NCI-H510A (cell line): ENCODE data around the gene PRIMA1.

Experiments
- DNase-seq: peaks from one replicate; lab custom pipeline; 2025; lab: John Stamatoyannopoulos, UW

Gene PRIMA1

GRCh38 chr14:93712079-93712837, 76.0 kb downstream of the PRIMA1 start:
- no peak for DNase-seq

DNA sequence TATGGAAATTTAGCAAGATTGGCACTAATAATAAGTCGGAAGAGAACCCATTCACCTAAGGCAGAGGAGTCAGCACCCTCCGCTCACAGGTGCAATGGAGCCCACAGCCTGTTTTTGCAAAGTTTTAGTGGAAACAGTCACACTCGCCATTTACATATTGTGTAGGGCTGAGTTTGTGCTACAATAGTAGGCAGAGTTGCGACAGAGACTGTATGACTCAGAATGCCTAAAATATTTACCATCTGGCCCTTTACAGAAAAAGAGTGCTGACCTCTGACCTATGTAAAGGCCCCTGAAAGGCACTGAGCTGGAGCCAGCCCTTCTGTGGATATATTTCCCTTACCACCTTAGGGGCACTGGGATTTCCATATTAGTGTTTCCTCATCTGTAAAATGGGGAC, 79.0 kb downstream of the PRIMA1 start:
- DNase-seq, result no peak

DNA sequence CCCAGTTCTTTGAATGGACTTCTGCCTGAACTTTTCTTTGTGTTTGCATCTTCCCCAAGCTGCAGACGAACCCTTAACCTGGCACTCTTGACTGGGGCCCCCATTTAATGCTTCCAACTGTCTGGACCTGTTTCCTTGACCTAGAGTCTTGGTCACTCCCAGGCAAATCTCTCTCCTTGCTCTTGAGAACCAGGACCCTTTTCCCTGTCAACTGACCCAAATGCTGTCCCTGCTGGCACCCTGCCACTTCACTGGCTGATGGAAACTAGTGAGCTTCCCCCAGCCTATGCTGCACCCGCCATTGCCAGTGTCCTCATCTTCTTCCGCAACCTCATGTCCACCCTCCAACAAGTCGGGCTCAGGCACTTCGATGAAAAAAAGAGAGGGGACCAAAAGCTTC, 79.5 kb downstream of the PRIMA1 start:
- no peak for DNase-seq

GRCh38 chr14:93708311-93708734, 80.0 kb downstream of the PRIMA1 start:
- DNase-seq, result no peak

- DNase-seq, result no peak
Observed at GRCh38 chr14:93707475-93707874, 80.8 kb downstream of the PRIMA1 start.

DNA sequence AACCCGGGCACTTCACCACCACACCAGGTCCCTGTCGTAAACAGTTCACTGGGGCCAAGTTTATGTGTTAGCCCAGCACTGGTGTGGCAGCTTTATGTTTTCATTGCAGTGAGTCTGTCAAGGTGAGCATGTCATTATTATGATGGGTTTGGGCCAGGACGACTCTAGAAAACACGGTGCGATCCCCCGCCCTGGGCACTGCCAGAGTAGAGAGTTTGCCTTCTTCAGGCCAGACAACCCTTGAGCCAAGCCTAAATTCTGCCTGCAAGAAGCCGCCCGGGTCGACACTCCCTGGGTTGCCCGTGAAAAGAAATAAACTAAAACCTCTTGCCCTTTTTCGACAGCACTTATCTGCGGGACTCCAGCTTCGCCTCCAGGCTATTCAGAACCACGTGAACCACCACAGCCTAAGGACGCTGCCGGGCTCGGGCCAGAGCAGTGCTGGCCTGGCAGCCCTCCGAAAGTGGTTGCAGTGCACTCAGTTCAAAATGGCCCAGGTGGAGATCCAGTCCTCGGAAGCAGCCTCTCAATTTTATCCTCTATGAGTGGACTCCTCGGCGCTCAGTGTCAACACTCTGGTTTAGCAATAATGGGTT, 81.8 kb downstream of the PRIMA1 start:
- DNase-seq, result no peak

DNA sequence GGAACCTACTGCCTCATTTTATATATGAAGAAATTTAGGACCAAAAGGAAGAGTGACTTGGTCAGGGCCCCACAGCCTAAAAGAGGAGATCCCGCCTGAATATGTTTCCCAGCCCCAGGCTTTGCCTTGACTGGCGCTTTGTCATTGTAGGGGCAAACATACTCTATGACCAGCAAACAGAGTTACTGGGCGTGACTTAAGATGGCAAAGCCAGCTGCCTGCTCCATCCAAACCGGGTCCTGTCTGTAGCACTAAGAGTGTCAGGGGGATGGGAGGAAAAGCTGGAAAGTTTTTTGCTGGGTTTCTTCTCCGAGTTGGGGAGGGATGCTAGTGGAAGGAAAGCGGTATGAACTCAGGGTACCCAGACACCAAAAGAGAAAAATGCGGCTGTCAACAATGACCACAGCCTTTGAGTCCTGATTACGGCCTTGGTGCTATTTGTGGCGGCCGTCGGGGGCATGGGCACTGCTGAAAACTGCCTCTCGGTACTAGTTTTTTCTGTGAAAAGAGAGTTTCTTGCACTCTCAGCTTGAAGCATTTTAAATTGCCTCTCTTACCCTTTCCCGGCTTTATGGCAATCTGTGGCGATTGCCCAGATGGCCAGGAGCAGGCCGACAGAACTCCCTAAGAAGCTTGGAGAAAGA, 82.7 kb downstream of the PRIMA1 start:
- no peak for DNase-seq

DNA sequence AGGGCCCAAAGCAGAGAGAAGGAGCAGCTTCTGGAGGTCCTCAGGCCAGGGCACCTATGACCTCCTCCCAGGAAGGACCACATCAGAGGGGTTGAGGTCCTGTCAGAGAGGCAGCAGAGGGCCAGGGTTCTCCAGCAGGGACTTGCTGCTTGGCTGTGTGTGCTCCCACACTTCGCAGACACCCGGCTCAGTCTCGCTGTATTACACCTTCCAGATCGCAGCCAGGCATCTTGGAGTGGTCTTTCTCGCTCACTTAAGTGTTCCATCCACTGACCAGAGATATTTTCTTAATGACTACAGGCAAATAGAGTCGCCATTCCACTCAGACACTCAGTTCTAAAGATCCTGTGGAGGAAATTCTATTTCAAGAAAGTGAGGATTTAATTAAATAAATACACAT, 84.3 kb downstream of the PRIMA1 start:
- DNase-seq, result no peak

- DNase-seq, result no peak
Observed at GRCh38 chr14:93702946-93703345, 85.3 kb downstream of the PRIMA1 start.

DNA sequence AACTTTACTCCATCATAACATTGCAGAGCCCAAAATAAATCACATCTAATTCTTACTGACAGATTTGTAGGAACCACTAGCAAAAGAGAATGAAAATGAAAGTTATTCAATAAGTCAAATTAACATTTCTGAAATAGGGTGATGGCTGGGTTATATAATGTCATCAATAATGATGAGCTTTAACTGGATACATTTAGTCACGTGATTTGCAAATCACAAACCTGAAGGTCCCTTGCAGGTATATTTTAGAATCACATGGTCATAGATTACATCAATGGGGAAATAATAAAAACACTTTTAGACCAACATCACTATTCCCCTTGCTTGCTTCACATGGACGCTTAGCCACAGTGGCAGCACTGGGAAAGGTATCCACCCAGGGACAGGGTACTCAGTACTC, 86.7 kb downstream of the PRIMA1 start:
- no peak for DNase-seq

- no peak for DNase-seq
Observed at GRCh38 chr14:93700928-93701327, 87.4 kb downstream of the PRIMA1 start.

GRCh38 chr14:93693914-93694313, 94.4 kb downstream of the PRIMA1 start:
- DNase-seq, result no peak

GRCh38 chr14:93691042-93691780, 97.1 kb downstream of the PRIMA1 start:
- DNase-seq, result no peak

- no peak for DNase-seq
Observed at GRCh38 chr14:93690146-93690545, 98.1 kb downstream of the PRIMA1 start.

GRCh38 chr14:93688820-93689219, 99.5 kb downstream of the PRIMA1 start:
- DNase-seq, result no peak

GRCh38 chr14:93688239-93688666, 100.0 kb downstream of the PRIMA1 start:
- no peak for DNase-seq

DNA sequence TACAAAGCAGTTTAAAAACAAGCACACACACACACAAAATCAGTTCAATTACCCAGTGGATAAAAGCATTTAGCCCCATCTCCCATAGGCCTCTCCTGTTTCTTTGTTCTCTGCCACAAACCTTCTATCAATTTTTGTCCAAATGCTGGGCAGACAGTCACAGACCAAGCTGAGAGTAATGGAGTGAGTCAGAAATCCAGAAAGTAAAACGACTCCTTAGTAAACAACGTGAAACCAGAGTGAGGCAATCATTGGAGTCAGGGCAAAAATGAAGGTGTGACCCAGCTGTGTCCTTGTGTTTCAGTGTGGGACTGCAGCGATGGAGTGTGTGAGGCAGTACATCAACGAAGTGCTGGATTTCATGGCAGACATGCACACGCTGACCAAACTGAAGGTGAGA, 102.0 kb downstream of the PRIMA1 start:
- DNase-seq, result no peak

GRCh38 chr14:93685121-93685895, 103.0 kb downstream of the PRIMA1 start:
- no peak for DNase-seq

- DNase-seq, result no peak
Observed at GRCh38 chr14:93683226-93683625, 105.1 kb downstream of the PRIMA1 start.

GRCh38 chr14:93682459-93682858, 105.8 kb downstream of the PRIMA1 start:
- no peak for DNase-seq

DNA sequence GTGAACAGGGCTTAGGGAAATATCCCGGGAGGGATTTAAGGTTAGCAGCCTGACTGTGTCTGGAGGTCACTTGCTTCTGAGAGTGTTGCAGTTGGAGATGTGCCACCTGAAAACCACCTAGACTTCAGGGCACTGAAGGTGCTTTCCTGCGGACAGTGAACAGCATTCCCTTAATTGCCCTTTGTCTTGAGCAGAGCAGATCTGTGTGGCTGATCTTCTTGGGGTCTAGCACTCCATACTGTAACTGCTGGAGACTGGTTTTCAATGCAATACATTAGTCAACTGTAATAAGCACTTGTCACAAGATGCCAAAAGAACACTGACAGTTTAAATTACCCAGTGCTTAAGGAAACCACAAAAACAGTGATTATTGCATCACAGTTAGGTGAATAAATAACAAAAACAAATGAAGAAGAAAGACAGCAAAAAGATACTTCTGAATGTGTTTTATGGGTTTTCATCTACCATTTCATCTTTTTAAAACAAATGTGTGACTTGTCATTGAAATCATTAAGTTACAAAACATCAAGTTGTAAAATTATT, 111.8 kb downstream of the PRIMA1 start:
- DNase-seq, result no peak

GRCh38 chr14:93675651-93676050, 112.6 kb downstream of the PRIMA1 start:
- DNase-seq, result no peak
